ENCODE results near the gene ITGB1BP1.

Gene ITGB1BP1

GRCh38 chr2:9441556-9441955 is 18.2 kb upstream of the ITGB1BP1 start:
- Mint-ChIP-seq H3K27ac (no peak overlapping the region), H3K27me3 (no peaks in the 10 kb centered on the region), H3K4me3 (no peak overlapping the region), H3K36me3 (peaks cover 30% of the 10 kb centered on the region), H3K9me3 (ENCODE audit: low read depth) (no peaks in the 10 kb centered on the region), H3K4me1 (ENCODE audit: low read depth) (peaks cover 6% of the 10 kb centered on the region)

- Mint-ChIP-seq H3K27ac (no peak overlapping the region), H3K9me3 (ENCODE audit: low read depth) (no peaks in the 10 kb centered on the region), H3K4me3 (no peak overlapping the region), H3K36me3 (peaks cover 29% of the 10 kb centered on the region), H3K4me1 (ENCODE audit: low read depth) (peaks cover 2% of the 10 kb centered on the region), H3K27me3 (no peaks in the 10 kb centered on the region)
Measured at GRCh38 chr2:9440058-9440727, 16.9 kb upstream of the ITGB1BP1 start.

- Mint-ChIP-seq H3K27me3 (no peaks in the 10 kb centered on the region), H3K27ac (no peak overlapping the region)
Measured at GRCh38 chr2:9439536-9439935, 16.2 kb upstream of the ITGB1BP1 start.

GRCh38 chr2:9434489-9434888 is 11.2 kb upstream of the ITGB1BP1 start:
- Mint-ChIP-seq H3K9me3 (ENCODE audit: low read depth) (no peaks in the 10 kb centered on the region), H3K27me3 (no peaks in the 10 kb centered on the region), H3K27ac (no peak overlapping the region), H3K4me3 (no peak overlapping the region), H3K4me1 (ENCODE audit: low read depth) (peaks cover 14% of the 10 kb centered on the region), H3K36me3 (peaks cover 24% of the 10 kb centered on the region)

More at GRCh38 chr2:9439536-9439935, 16.2 kb upstream of the ITGB1BP1 start:
- Mint-ChIP-seq H3K4me3 (no peak overlapping the region), H3K4me1 (ENCODE audit: low read depth) (no peaks in the 10 kb centered on the region), H3K9me3 (ENCODE audit: low read depth) (no peaks in the 10 kb centered on the region), H3K36me3 (peaks cover 26% of the 10 kb centered on the region)

GRCh38 chr2:9430316-9431293 is 7.3 kb upstream of the ITGB1BP1 start:
- H3K4me1 Mint-ChIP-seq (ENCODE audit: low read depth) = peaks cover 17% of the 10 kb centered on the region
- H3K27me3 Mint-ChIP-seq = no peaks in the 10 kb centered on the region
- peak overlapping the region; percentile 0 for H3K4me3 Mint-ChIP-seq
- H3K27ac Mint-ChIP-seq = peak overlapping the region; percentile 80
- H3K9me3 Mint-ChIP-seq (ENCODE audit: low read depth) = no peaks in the 10 kb centered on the region
- H3K36me3 Mint-ChIP-seq = peaks cover 12% of the 10 kb centered on the region

GRCh38 chr2:9428965-9429577 is 5.7 kb upstream of the ITGB1BP1 start:
- Mint-ChIP-seq H3K4me1 (ENCODE audit: low read depth) (peaks cover 17% of the 10 kb centered on the region), H3K9me3 (ENCODE audit: low read depth) (no peaks in the 10 kb centered on the region), H3K36me3 (peaks cover 12% of the 10 kb centered on the region), H3K4me3 (no peak overlapping the region), H3K27ac (peak overlapping the region; percentile 43), H3K27me3 (no peaks in the 10 kb centered on the region)

GRCh38 chr2:9424447-9425164 is 1.3 kb upstream of the ITGB1BP1 start:
- Mint-ChIP-seq H3K27ac (no peak overlapping the region), H3K36me3 (peaks cover 5% of the 10 kb centered on the region), H3K4me3 (no peak overlapping the region), H3K9me3 (ENCODE audit: low read depth) (no peaks in the 10 kb centered on the region), H3K4me1 (ENCODE audit: low read depth) (peaks cover 28% of the 10 kb centered on the region), H3K27me3 (no peaks in the 10 kb centered on the region)

- Mint-ChIP-seq H3K36me3 (peaks cover 5% of the 10 kb centered on the region), H3K9me3 (ENCODE audit: low read depth) (no peaks in the 10 kb centered on the region), H3K4me3 (no peak overlapping the region), H3K27me3 (no peaks in the 10 kb centered on the region), H3K4me1 (ENCODE audit: low read depth) (peaks cover 35% of the 10 kb centered on the region), H3K27ac (no peak overlapping the region)
Measured at GRCh38 chr2:9423922-9424272, 569 bp upstream of the ITGB1BP1 start.

GRCh38 chr2:9422321-9423099 is 818 bp downstream of the ITGB1BP1 start:
- Mint-ChIP-seq H3K27me3 (no peaks in the 10 kb centered on the region), H3K4me1 (ENCODE audit: low read depth) (peaks cover 43% of the 10 kb centered on the region), H3K36me3 (peaks cover 12% of the 10 kb centered on the region), H3K9me3 (ENCODE audit: low read depth) (no peaks in the 10 kb centered on the region), H3K27ac (peak overlapping the region; percentile 91), H3K4me3 (peak overlapping the region; percentile 88)

GRCh38 chr2:9420495-9420894 is 2.8 kb downstream of the ITGB1BP1 start:
- Mint-ChIP-seq H3K27ac (no peak overlapping the region), H3K4me1 (ENCODE audit: low read depth) (peaks cover 54% of the 10 kb centered on the region), H3K36me3 (peaks cover 15% of the 10 kb centered on the region), H3K9me3 (ENCODE audit: low read depth) (no peaks in the 10 kb centered on the region), H3K27me3 (no peaks in the 10 kb centered on the region), H3K4me3 (peak overlapping the region; percentile 54)

- peaks cover 55% of the 10 kb centered on the region for H3K4me1 Mint-ChIP-seq (ENCODE audit: low read depth)
Measured at GRCh38 chr2:9419541-9419940, 3.8 kb downstream of the ITGB1BP1 start.

GRCh38 chr2:9418746-9419145 is 4.6 kb downstream of the ITGB1BP1 start:
- no peaks in the 10 kb centered on the region for H3K9me3 Mint-ChIP-seq (ENCODE audit: low read depth)
- H3K4me1 Mint-ChIP-seq (ENCODE audit: low read depth) = peaks cover 63% of the 10 kb centered on the region
- H3K4me3 Mint-ChIP-seq = no peak overlapping the region
- peaks cover 17% of the 10 kb centered on the region for H3K36me3 Mint-ChIP-seq
- H3K27ac Mint-ChIP-seq = peak overlapping the region; percentile 6
- H3K27me3 Mint-ChIP-seq = no peaks in the 10 kb centered on the region

More at GRCh38 chr2:9419541-9419940, 3.8 kb downstream of the ITGB1BP1 start:
- Mint-ChIP-seq H3K27ac (no peak overlapping the region), H3K4me3 (no peak overlapping the region), H3K36me3 (peaks cover 15% of the 10 kb centered on the region), H3K9me3 (ENCODE audit: low read depth) (no peaks in the 10 kb centered on the region), H3K27me3 (no peaks in the 10 kb centered on the region)

- Mint-ChIP-seq H3K27ac (no peak overlapping the region), H3K4me3 (no peak overlapping the region), H3K4me1 (ENCODE audit: low read depth) (peaks cover 63% of the 10 kb centered on the region), H3K27me3 (no peaks in the 10 kb centered on the region), H3K36me3 (peaks cover 17% of the 10 kb centered on the region), H3K9me3 (ENCODE audit: low read depth) (no peaks in the 10 kb centered on the region)
Measured at GRCh38 chr2:9417725-9418124, 5.6 kb downstream of the ITGB1BP1 start.

- H3K36me3 Mint-ChIP-seq = peaks cover 14% of the 10 kb centered on the region
- no peaks in the 10 kb centered on the region for H3K9me3 Mint-ChIP-seq (ENCODE audit: low read depth)
- H3K27me3 Mint-ChIP-seq = no peaks in the 10 kb centered on the region
- peaks cover 56% of the 10 kb centered on the region for H3K4me1 Mint-ChIP-seq (ENCODE audit: low read depth)
- no peak overlapping the region for H3K4me3 Mint-ChIP-seq
- H3K27ac Mint-ChIP-seq = peak overlapping the region; percentile 41
Measured at GRCh38 chr2:9416962-9417316, 6.4 kb downstream of the ITGB1BP1 start.

All from activated naive CD8-positive, alpha-beta T cell (primary cell).